GM18519 (cell line): Measurements from ENCODE around the gene AP1G2.

ENCODE experiments used
- ATAC-seq: cut with Tn5 transposase; IDR thresholded peaks from one replicate; pipeline ENCODE4 v1.9.1; 2021; ENCODE audit warnings: mild to moderate bottlenecking, moderate library complexity; ENCODE audit not compliant: unreplicated experiment, low FRiP score

Gene AP1G2

DNA sequence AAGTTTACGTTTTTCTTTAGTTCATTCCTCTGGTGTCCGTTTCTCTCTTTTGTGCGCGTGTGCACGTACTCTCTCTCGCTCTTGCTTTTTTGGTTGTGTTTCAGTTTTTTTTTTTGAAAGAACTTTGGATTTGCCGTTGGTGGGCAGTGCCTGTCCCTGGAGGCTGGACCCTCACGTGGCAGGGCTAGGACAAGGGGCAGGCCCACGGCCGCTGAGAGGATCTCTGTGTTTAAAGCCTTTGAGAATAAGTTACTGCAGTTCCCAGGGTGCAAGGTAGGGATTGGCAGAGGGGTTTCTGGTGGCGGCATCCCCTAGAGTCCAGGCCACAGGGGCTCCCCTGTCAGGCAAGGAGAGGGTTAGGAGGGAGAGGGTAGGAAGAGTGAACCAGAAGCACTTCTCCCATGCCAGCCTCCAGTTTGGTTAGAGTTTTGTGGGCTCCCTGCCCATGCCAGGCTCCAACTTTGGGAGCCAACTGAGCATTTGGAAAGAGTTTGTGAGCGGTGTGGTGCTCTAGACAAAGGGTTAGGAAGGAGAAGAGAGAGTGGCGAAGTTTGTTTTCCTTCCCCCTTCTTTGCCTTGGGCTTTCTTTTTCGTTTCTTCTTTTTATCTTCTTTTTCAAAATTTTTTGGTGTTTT, 46.6 kb downstream of the AP1G2 start:
- no peak for ATAC-seq

DNA sequence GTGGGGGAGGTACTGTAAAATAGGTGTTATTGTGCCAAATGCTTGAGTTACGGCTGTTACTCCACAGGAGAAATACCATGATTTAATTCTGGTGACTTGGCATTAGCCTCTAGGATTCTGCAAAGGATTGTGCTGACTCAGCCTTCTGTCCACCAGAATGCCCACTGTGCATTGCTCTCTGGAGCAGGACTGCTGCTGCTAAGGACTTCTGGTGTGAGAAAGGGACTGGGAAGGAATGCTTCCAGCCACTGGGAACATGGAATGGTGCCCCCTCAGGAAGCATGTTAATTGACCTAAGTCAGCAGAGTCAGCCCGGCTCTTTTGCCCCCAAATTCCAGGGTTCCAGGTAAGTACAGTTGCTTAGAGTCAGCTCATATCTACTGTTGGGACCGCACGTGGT, 48.9 kb downstream of the AP1G2 start:
- ATAC-seq = no peak

DNA sequence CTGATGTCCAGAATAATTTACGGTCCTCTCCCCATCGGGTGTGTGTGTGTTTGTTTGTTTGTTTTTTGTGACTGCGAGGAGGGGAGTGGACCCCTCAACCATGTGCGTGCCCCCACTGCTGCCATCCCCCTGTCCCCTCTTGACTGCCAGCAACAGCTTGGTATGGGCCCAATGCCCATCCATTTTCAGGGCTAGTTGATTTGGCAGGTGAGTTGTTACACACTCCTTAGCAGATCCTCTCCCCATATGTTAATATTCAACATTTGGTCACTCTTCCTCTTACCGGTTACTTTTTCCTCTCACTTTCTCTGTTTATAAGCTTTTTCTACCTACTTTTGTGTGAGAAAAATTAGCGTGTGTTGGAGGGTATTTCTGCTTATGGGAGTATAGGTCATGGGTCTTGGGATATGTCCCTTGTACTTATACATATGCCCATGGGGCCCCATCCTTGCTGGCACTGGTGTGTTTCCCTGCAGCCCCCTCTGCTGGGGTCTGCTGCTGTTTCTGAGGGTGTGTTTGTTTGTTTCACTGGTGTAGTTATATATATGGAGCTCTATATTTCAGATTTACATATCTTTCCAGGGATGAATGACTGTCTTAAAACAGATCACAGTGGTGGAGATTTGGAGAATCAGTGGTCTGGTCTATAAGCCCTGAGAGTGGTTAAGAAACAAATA, 49.8 kb downstream of the AP1G2 start:
- no peak for ATAC-seq

DNA sequence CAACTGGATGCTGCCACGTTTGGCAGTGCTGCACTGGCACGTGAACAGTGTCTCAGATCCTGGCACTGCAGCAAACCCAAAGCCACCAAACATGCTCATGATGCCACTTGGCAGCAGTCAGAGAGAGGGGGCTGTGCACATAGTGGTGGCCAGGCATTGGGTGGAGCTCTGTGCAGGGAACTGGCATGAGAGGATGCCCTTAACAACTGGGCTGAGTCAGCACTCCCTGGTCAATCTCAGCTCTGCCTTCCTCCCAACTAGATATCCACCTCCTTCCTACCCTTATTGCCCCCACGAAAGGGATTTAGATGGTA, 53.0 kb downstream of the AP1G2 start:
- no peak for ATAC-seq

DNA sequence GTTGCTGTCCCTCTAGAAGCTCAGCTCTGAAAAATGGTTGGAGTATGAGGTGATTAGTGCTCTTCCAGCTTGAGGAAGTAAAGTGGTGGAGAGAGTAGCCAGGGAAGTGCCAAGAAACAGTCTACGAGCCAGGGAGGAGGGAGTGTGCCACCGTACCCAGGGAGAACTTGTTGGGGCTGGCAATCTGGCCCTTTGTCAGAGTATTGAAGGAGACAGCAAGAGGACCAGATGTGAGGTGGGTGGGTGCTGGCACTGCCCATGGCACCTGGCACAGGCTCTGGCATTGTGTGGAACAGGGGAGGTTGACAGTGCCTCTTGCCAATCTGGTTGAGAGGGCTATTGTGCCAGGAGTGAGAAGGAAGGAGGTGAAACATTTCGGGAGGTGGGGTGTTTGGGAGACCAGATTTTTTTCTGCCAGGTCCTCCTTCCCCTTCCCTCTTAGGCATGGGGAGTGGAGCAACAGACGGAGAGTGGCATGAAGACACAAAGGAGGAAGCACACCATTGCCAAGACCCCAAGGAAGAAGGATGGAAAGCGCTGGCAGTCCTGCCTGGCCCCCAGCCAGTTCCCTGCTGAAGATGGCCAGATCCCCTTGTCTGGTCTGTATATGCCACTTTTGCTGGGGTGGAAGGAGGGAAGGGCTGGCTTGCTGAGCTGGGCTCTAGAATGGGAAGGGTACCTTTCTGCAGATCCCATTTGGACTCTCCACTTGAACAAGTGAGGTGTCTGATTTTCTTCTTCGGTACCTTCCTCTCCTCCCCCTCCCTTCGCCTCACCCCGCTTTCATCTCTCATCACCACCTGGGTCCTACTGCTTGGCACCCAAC, 53.6 kb downstream of the AP1G2 start:
- no peak for ATAC-seq

DNA sequence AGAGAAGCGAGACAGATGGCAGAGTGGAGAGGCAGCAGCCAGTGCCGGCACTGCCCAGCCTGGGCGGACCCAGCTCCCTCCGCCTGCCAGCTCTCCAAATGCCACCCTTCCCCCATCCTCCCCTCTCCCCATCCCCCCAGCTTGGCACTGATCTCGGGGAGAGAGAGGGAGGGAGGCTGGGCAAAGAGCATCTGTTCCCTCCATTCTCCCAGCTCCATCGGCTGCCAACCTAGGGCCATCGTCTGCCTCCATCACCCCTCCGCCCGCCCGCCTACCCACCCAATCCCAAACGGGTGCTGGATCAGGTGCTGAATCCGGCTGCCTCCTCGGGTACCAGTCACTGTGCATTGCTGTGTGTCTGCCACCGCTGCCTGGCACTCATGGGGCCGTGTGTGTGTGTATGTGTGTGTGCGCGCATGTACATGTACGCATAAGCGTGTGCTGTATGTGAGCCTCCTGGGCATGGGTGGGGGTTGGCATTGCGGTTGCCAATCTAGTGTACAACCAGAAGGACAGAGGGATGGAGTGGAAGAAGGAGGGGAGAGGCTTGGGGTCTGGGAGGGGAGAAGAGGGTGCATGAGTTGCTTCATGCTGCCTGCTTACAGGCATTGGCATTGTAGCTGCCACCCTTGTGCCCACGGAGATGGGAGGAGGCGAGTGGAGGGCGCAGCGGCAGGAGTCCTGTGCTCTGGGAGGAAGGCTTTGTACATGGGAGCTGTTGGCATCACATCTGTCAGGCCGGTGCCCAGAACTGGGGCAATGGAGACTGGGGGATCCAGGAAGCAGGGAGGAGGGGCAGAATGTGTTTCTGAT, 54.4 kb downstream of the AP1G2 start:
- ATAC-seq = no peak

DNA sequence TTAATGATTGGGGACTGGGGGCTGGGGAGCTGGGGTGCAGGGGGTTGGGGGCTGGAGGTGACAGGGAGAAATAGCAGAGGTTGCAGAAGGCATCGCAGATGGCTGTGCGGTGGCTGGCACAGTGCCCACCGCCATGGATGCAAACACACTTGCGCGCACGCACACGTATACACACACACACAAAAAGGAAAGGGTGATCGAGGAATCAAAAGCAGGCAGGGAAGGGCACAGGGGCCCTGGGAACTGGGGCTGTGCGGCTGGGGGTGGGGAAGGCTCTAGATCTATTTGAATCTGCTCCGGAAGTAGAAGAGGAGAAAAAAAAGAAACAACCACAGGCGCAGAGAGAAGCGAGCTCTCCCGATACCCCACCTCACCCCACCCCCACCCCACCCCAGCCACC, 55.4 kb downstream of the AP1G2 start:
- ATAC-seq = no peak
